Testis (tissue), 3 donors: ENCODE data around the gene DISC1. TPM values are rescaled to one million over a fixed set of nuclear protein-coding genes. Genes with fewer than 3 reads are reported as not detected.

Source experiments
- DNase-seq: peaks from one replicate; pipeline ENCODE4 v3.0.0-alpha.2; 2019
- H3K27ac ChIP-seq, 2 donors: fragments of 200-600 bp; sonication (generic); one replicate each; pipeline ENCODE4 v1.5.1; 2019
- H3K27me3 ChIP-seq: fragments of 200-600 bp; sonication (generic); one replicate; pipeline ENCODE4 v1.5.1; 2019
- H3K36me3 ChIP-seq: fragments of 200-600 bp; sonication (generic); one replicate; pipeline ENCODE4 v1.5.1; 2017; ENCODE audit warnings: low read depth; ENCODE audit errors: missing control alignments
- H3K4me1 ChIP-seq: fragments of 200-600 bp; sonication (generic); one replicate; pipeline ENCODE4 v1.5.1; 2019
- H3K4me3 ChIP-seq, 2 donors: fragments of 200-600 bp; sonication (generic); one replicate each; pipeline ENCODE4 v1.5.1; 2017 to 2019
- H3K9me3 ChIP-seq: fragments of 200-600 bp; sonication (generic); one replicate; pipeline ENCODE4 v1.5.1; 2017
- CTCF ChIP-seq, 3 experiments: fragments of 450-650 bp in 2 of 3; fragments of 200-600 bp in 1 of 3; sonication (generic) in 1 of 3; IDR thresholded peaks; one replicate each; pipeline ENCODE4 v1.5.1; 2016 to 2019; ENCODE audit warnings: antibody characterized with exemption in 3 of 3, mild to moderate bottlenecking in 2 of 3, moderate library complexity in 1 of 3
- POLR2A ChIP-seq: fragments of 450-650 bp; IDR thresholded peaks from one replicate; pipeline ENCODE4 v1.6.1; 2017; ENCODE audit warnings: antibody characterized with exemption, mild to moderate bottlenecking, moderate library complexity
- WGBS, 2 donors: methylation state at CpG; one replicate each; pipeline ENCODE4 v1.1.5; 2018; 5-methylcytosine and 5-hydroxymethylcytosine counted together
- intact Hi-C: fragments of 100-400 bp; cut with DNase I; formaldehyde crosslinking; loops from one replicate; pipeline ENCODE4 v1.15.1; 2023; ENCODE audit warnings: low total_unique reads
- polyA plus RNA-seq: library from polyadenylated mRNA; stranded (reverse); fragments of 350-450 nt; fragmentation: Illumina TruSeq; extraction: RNeasy Lipid Tissue Mini Kit (QIAGEN cat#74804); gene quantifications from one replicate; pipeline ENCODE4 v1.2.3, GENCODE V29; 2014; ENCODE audit warnings: low read depth, low replicate concordance; ENCODE audit not compliant: insufficient read depth
- total RNA-seq, 2 donors: library from RNA; depleted of rRNA; stranded (reverse); fragments of >200 nt; gene quantifications; one replicate each; pipeline ENCODE4 v1.2.3, GENCODE V29; 2016

DISC1 gene
- total and polyA plus RNA-seq, 3 donors from 2014 or later: 1.8 to 6.8 (median 5.7) TPM

GRCh38 chr1:231610388-231610787, 16.2 kb upstream of the DISC1 start:
- H3K27me3 ChIP-seq: no peaks in the 10 kb centered on the region
- 87 to 96% methylated on average over 2 of the region's 2 CpGs for WGBS, 2 donors
- intact Hi-C loops: no loop called here
- H3K9me3 ChIP-seq: no peaks in the 10 kb centered on the region
- TF ChIP-seq POLR2A (no peak), CTCF (IDR thresholded peaks at IDR 0.05) (no peak)
- no peak overlapping the region for H3K4me3 ChIP-seq
- H3K36me3 ChIP-seq: no peaks in the 10 kb centered on the region
- no peak for DNase-seq
- H3K4me1 ChIP-seq: no peaks in the 10 kb centered on the region
- no peak overlapping the region for H3K27ac ChIP-seq

- Histone ChIP-seq H3K4me3 (no peak overlapping the region), H3K9me3 (no peaks in the 10 kb centered on the region), H3K27ac (no peak overlapping the region), H3K4me1 (no peaks in the 10 kb centered on the region), H3K36me3 (no peaks in the 10 kb centered on the region), H3K27me3 (no peaks in the 10 kb centered on the region)
- TF ChIP-seq POLR2A (no peak), CTCF (IDR thresholded peaks at IDR 0.05) (no peak)
- DNase-seq: no peak
- 75 to 76% methylated on average over 5 of the region's 5 CpGs for WGBS, 2 donors
- intact Hi-C loops: no loop called here
Measured at GRCh38 chr1:231611111-231611510, 15.5 kb upstream of the DISC1 start.

GRCh38 chr1:231611851-231612250, 14.7 kb upstream of the DISC1 start:
- Histone ChIP-seq H3K4me1 (no peaks in the 10 kb centered on the region), H3K4me3 (no peak overlapping the region), H3K27me3 (no peaks in the 10 kb centered on the region), H3K36me3 (no peaks in the 10 kb centered on the region), H3K27ac (no peak overlapping the region), H3K9me3 (no peaks in the 10 kb centered on the region)
- 84 to 91% methylated on average over 5 of the region's 5 CpGs for WGBS, 2 donors
- no peak for DNase-seq
- TF ChIP-seq POLR2A (no peak), CTCF (IDR thresholded peaks at IDR 0.05) (no peak)
- intact Hi-C loops: no loop called here

GRCh38 chr1:231612393-231613089, 14.0 kb upstream of the DISC1 start:
- Histone ChIP-seq H3K36me3 (no peaks in the 10 kb centered on the region), H3K27ac (no peak overlapping the region), H3K4me3 (no peak overlapping the region), H3K27me3 (no peaks in the 10 kb centered on the region), H3K9me3 (no peaks in the 10 kb centered on the region), H3K4me1 (no peaks in the 10 kb centered on the region)
- 92 to 96% methylated on average over 10 of the region's 10 CpGs for WGBS, 2 donors
- TF ChIP-seq POLR2A (no peak), CTCF (IDR thresholded peaks at IDR 0.05) (no peak)
- intact Hi-C loops: no loop called here
- DNase-seq: peak; percentile 22
